NCI-H748 (cell line): ENCODE data around the gene GRM7.
A peak's percentile ranks its signal among the peaks of the same experiment; 100 is the strongest.

Experiments used
- DNase-seq: peaks from one replicate; lab custom pipeline; 2025; ENCODE audit not compliant: unreplicated experiment; lab: John Stamatoyannopoulos, UW

GRM7 gene

DNA sequence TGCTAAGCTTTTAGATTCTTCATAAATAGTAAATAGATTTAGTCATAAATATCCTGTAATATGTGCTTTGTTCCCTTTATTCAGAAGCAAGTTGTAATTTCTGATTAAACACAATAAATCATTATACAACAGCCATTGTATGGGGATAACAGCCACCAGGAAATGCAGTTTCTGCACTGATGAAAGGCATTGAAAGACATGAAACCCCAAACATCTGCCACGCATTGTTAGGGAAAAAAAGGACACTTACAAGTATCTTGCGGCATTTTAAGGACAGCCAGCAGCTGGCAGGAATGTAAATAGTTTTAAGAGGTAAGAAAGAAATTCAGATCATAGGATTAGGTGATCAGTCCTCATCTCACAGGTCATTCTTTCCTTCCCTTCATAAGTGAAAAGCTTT lies 839.6 kb downstream of the GRM7 start:
- no peak for DNase-seq

DNA sequence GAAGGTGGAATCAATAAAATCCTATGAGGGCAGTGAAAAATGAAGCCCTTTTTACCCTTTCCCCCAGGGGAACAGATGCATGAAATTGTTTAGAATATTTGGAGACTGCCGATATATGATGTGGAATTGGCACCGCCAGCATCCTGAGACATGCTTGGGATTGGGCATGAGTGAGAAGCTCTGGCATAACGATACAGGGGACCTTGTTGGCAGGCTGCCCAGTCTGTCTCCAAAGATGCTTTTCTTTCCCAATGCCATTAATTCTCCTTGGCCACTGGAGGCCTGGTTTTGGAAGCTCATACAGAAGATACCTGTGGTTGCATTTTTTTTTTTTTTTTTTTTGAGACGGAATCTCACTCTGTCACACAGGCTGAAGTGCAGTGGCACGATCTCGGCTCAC lies 840.1 kb downstream of the GRM7 start:
- DNase-seq: no peak

DNA sequence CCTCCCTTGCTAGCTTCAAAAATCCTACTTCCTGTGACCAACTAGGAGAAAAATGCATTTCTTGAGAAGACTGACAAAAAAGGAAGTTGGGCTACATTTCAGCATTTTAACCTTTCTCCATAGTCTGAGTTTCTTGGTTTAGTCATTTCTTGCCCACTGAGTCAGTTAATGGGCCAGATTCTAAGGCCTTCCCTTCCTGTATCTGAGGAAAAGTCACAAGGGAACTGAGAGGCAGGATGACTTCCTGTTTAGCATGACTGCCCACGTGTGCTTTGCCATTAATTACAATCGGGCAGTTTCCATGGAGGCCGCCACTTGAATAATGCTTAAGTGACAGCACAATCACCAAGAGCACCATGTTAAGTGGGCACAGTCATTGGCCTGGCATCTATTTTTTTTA lies 846.3 kb downstream of the GRM7 start:
- peak; percentile 64 for DNase-seq

DNA sequence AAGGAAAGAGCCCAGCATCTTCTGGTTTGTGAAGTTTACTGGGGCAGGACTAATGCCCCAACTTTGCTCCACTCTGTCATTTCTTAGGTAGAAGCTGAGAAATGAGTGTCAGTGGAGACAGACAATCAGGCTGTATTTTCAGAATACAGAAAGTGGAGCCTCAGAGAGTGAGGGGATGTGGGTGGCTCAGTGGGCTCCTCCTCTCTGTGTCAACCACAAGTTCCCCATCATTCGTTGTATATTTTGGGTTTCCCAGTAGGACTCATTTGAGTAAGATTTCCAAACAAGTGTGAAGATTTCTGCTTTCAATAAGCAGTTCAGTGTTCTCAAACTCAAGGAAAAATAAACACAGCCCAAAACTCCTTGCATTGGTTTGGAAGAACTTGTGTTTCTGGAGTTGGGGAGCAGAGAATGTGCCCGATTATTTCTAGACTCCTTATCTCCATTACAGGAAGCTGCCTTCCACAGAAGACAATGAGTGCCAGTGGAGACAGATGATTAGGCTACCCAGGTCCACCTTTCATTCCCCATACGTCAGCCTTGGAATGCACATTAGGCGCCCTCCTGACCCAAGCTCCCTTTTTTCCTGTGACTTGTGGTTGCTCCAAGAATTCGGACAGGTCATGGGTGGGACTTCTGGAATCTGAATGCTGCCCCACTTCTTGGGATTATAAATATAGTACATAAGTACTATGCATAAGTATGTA lies 848.6 kb downstream of the GRM7 start:
- no peak for DNase-seq

DNA sequence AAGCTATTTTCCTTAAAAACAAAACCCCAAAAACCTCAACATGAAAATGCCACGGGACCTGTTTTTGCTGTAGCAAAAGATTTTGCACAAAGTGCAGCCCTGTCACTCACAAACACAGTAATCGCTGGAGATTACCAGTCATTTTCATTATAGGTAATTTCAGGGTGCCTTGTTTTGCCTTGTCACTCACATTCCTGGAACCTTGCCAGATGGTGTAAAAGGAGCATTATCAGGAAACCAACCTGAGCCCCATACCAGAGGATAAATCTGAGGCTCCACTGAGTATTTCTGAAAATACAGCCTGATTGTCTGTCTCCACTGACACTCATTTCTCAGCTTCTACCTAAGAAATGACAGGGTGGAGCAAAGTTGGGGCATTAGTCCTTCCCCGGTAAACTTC lies 849.4 kb downstream of the GRM7 start:
- DNase-seq: peak; percentile 72

DNA sequence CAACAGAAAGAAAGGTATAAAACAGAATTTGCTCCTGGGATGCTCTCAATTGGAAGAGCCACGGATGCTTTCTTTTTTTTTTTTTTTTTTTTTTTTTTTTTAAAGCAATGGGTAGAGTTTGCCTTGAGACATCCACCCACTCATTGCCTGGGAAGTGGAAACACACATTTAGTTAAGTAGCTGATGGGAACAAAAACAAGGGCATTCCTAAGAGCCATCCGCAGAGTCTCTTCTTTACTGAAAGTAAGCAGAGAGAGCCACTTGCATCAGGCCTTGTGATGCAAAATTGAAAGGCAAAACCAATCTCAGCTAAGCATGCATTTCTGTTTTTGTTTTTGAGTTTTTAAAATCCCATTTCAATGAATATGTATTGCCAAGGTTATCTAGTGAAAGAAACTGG lies 852.8 kb downstream of the GRM7 start:
- no peak for DNase-seq

DNA sequence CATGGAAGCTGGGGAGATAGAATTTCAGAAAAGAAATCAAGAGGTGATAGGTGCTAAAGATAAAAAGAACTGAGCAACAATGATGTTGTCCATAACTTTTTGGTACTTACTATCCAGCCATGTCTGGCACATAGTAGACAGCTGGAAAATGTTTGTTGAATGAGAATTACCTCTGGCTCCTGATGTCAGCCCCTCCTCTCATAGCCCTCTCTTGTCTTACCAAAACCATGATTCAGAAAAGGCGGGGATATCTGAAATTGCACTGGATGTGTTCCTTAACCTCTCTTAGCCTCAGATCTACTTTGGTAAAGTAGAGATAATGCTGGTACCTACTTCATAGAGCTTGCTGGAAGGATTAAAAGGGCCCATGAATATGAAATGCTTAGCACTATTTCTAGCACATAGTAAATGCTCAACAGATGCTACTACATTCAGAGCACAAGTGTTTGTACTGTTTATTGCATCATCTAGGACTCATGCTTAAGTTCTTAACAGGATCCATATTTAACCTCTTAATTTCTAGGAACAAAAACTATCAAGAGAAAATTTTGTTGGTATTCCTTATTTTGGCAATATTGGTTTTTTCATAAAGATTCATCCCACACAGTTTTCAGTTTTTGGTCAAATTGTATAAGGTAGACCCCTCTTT lies 859.9 kb downstream of the GRM7 start:
- DNase-seq: no peak

DNA sequence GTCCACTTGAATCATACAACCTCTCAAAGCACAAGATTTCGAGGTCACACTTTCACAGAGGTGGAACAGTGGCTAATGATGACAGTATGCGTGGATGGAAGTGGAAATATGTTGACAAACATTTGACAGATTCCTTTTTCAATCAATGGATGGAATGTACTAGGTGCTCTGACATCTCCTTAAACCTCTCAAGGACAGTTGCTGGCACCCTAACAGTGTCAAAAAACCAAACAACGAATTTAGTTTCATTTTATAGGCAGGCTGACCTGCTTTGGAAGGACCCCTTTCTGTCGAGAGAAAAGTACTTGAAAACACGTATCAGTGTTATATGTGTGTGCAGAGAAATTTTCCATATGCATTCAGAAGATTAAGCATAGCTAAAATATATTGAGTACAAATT lies 861.0 kb downstream of the GRM7 start:
- DNase-seq: no peak

DNA sequence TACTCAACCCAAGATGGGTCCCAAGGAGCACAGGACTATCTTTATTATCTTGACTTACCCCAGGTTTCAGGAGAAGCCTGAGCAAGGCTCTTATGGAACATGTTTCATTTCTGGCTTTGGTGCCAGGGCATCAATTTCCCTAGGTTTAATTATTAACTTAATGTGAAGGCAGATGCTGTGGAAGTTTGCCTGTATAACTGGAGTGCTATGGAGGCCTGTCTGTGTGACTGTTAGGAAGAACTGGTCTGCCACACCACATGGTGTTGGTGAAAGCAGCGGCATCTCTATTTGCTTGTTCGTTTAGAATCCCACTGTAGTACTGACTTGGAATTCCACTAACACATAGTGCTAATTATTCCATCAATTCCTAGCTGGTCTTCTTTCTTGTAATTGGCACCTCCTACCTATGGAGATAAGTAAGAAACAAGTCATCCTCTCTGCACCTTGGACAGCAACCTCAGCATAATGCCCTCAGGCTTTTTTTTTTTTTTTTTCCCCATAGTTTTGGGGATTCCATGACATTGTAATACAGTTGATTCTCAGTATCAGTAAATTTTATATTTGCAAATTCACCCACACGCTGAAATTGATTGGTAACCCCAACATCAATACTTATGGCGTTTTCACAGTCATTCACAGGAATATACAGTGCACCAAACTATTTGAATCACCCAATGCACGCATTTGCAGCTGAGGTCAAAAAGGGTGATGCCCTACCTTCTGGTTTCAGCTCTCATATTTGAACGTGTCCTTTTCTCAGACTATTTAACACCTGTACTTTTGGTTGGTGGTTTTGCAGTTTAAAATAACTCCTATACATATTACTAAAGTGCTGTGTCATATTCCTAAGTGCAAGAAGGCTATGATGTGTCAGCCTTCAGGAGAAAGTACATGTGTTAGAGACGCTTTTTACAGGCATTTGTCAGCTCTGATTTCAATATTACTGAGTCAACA lies 867.9 kb downstream of the GRM7 start:
- no peak for DNase-seq

DNA sequence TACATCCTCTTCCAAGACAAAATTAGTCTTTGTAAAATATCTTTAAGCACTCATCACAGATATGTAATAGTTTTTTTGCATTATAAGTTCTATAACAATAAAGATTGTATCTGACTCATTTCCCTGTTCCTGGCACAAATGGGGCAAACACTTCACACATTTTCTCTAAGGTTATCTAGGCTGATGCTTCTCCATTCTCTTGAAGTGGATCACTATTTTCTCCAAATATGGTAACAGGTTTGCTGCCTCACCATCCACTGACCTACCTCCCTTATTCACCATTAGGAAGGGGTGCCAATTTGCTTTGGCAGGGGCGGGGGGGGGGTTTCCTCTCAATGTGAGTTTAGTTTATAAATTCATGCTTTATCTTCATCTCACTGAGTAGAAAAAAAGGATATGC lies 873.0 kb downstream of the GRM7 start:
- no peak for DNase-seq

DNA sequence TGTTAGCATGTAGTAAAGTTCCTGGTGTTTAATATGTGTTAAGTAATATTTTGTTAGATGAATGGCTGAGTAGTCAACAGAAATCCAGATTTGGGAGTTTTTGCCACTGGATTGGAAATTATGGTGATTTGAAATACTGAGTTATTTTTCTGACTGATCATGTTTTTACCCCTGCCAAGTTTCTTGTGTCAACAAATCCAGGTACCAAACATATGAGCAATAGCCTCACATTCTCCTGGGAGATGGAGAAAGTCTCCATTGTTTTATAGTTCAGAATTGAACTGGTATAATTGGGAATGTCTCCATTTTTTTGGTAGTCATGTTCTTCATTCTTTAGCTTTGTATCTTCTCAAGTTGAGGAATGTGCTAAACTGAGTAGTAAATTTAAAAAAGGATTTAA lies 873.5 kb downstream of the GRM7 start:
- no peak for DNase-seq

DNA sequence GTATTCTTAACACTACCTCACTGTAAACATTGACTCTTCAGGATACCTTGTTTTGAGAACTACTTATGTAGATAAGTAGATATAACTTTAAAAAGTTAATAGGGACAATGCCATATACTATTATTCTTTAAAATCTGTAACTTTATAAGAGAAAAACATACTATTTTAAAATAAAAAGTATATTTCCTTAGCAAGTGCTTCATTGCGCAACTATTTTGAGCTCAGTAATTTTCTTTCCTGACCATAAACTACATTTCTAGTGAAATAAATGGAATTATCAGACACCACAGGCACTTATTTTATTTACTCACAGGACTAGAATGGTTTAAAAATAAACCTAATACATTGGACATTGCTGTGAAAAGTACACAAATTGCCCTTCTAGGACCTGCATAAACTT lies 876.3 kb downstream of the GRM7 start:
- no peak for DNase-seq

DNA sequence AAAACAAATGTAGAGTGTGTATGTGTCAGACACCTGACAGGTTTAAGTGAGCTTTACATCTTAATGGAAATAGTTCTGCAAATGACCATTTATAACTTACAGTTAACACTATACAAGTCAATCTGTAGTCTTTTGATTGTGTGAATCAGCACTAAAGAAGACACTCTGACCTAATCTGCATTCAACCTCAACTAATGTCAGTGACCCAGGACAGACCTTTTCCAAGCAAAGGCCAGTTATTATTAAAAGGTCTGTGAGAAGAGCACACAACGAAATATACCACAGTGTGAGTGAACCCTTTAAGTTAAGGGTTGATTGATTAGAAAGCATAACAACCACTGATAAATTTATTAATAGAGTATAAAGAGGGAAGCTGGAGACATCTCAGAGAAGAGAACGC lies 878.8 kb downstream of the GRM7 start:
- no peak for DNase-seq

DNA sequence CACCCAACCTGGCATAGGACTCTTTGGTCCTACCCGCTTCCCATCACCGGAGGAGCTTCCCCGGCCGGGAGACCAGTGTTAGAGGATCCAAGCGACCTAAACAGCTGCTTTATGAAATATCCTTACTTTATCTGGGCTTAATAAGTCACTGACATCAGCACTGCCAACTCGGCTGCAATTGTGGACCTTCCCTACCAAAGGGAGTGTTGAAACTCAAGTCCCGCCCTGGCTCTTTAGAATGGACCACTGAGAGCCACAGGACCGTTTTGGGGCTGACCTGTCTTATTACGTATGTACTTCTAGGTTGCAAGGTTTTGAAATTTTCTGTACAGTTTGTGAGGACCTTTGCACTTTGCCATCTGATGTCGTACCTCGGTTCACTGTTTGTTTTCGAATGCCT lies 879.5 kb downstream of the GRM7 start:
- no peak for DNase-seq

DNA sequence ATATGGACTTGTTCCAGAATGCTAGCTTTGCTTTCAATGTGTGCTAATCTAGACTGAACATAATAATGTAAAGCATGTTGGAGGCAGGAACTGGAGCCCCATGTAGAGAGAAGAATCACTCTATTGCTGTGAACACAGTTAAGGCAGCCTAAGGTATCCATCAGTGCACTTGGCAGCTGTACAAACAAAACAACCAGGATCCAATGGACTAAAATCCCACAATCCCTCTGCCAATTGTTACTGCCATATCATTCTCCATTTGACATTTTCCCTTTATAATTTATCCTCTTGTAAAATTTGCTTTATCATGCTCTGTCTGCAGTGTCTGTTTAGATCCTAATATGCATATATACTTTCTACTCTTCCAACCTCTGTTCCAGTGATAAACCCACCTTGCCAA lies 883.9 kb downstream of the GRM7 start:
- DNase-seq: peak; percentile 66

DNA sequence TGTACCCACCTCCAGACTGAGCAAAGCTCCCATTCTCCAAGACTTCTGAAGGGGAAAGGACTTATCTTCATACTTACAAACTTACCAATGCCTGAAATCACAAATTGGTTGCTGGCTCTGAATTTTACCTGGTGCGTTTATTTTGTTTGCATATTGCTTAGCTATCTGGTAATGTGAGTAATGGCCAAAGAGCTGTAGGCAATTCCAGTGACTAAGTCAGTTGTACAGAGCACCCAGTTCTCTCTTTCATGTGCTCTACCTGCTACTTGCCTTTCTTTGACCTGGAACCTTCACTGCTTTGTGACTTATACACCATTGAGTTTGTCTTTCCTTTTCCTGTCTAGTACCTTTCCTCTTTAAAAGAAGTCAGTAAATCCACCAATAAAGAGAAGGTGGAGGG lies 884.8 kb downstream of the GRM7 start:
- DNase-seq: no peak

DNA sequence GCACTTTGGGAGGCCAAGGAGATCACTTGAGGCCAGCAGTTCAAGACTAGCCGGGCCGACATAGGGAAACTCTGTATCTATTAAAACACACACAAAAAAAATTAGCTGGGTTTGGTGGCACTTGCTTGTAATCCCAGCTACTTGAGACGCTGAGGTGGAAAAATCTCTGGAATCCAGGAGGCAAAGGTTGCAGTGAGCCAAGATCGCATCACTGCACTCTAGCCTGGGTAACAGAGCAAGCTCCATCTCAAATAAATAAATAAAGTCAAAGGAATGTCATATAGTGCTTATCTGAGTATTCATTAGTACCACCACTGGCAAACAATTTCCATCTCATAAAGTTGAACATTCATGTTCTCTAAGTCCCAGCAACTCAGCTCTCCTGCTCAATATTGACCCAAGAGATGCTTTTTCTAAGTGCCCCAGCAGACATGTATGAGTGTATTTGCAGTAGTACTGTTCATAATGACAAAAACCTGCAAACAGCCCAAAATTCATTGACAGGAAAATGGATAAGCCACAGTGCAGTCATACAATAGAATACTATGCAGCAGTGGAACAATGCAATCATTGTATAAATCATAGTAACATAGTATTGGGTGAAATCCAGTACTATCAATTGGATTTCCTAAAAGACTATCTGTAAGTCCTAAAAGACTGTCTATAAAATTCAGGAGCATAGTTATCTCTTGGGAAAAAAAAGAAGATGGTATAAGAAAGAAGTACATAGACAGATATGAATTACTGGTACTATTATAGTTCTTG lies 889.2 kb downstream of the GRM7 start:
- DNase-seq: no peak

DNA sequence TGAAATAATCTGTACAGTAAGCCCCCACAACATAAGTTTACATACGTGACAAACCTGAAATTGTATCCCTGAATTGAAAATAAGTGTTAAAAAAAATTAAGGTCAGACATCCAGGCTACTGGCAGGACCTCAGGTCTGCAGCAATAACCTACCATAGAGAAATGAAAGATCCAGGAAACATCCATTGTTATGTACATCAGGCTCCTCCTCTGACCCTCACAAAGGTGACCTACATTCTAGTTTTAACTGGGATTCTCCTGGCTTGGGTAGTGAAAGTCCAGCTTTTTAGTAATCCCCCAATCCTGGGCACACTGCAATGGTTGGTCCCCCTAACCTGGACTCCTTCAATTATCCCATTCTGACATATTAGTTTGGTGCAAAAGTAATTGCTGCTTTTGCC lies 891.1 kb downstream of the GRM7 start:
- no peak for DNase-seq

DNA sequence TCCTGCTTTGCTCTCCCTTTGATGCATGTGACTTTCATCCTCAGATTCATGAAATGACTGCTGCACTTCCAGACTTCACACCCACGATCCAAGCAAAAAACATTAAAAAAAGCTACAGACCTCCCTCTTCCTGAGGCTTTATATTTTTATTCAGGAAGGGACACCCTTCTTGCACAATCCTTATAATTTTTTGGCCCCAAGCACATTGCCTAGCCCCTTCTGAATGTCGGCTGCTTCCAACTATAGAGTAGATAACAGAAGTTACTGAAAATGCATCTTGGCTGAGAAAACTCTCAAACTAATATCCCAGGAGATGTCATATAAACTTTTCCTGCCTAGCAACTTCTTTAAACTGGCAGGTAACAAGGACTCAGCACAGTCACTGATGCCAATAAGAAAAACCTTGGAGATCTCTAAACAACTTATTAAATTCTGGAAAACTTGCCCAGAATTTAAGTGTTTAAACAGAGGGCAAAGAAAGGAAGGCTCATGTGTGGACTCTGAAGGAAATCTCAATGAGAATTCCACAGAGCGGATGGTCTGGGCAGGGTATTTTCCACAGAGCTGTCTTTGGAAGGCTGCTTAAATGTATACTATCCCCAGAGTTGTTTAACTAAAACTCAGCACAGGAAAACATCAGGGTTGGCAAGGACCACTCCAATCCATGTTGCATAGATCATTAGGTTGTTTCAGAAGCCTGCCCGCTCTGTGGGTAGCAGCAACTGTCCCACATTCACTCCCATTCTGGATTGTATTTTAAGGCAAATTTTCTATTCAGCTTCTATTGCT lies 893.9 kb downstream of the GRM7 start:
- DNase-seq: no peak

DNA sequence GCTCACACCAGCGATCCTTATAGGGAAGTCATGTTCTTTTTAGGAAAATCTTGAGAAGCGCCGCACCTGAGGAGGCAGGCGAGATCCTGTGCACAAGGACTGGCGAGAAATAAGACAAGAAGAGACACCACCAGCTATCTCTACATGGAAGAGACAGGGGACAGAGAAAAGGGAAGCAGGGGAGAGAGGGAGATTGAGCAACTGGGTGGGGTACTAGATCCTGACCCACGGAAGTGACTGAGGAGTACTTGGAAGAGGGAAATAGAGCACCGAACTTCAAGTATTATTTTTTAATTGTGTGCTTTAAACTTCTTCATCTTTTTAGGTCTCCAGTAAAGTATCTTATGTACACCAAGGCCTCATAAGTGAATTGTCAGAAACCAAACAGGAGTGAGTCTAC lies 898.7 kb downstream of the GRM7 start:
- no peak for DNase-seq
